ENCODE results near the gene LIPT1.
"Not testable (repeated sequence)": the region's sequence is repeated elsewhere in the genome, so short reads cannot be mapped to it uniquely, and the experiment has no call there.

The LIPT1 gene

DNA sequence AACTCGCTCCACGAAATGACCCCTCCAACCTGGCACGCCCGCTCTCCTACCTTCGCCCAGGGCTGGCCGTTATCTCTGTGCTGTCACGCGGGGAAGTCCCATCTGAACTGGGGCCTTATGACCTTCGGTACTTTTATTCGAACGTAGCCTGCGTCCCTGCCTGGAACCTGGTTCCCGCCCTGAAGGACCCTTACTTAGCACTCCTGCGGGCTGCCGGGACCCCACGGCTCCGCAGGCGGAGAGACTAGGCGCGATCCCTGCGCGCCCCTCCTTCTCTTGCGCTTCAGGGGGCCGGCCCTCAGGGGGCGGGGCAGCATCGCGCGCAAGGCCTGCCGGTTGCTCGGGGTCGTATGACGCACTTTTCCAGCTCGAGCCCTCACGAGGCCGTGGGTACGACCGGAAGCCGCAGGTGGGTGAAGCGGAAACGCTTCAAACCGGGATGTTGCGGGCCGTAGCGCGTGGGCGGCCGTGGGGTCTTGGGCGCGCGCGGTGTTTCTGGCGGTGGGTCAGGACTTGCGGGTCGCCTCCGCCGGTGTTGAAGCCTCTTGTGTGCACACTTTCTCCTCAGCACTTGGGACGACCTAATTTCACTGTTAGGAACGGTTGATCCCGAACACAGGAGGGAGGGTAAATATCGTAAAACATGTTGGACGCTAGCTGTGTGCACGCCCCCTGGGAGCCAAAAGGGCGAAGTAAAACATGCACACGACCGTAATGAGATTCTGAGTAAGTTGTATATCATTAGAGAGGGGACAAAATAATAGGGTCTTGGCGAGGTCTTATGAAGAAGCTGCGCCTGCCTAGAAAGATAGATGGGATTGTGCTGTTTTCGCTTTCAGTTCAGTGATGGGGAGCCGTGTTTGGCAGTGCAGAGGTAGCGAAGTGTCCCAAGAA is at the start of gene LIPT1, which contains the start of gene TSGA10:
Gene LIPT1, plus strand, starts transcription at position 325 of the 894 bp plus-strand sequence. CDS start 6,991 bp downstream, outside the sequence.
Gene TSGA10, minus strand, starts transcription at position 300 of the 894 bp plus-strand sequence. CDS start 45,503 bp downstream, outside the sequence.
- peak; percentile 90 for DNase-seq (ENCODE audit: extremely low spot score)
- CTCF ChIA-PET, result interaction anchor here (0.6 to 1.5 kb wide), 2 partner anchors 14 to 257 kb away, joined by 3 to 6 read pairs; no protein-coding TSS in a partner anchor
- TF ChIP-seq TARDBP (IDR thresholded peaks at IDR 0.05) (peak; percentile 78), HDGF (IDR thresholded peaks at IDR 0.05; ENCODE audit: borderline replicate concordance) (no peak), L3MBTL2 (conservative IDR thresholded peaks at IDR 0.05) (peak; percentile 84), ELF4 (IDR thresholded peaks at IDR 0.05) (peak; percentile 44)
- POLR2A ChIA-PET, result interaction anchor here (0.8 to 5.6 kb wide), 14 partner anchors 9 to 193 kb away, joined by 3 to 77 read pairs (median 4); partner anchors contain the start of genes C2orf15, EIF5B, MITD1 and MRPL30

DNA sequence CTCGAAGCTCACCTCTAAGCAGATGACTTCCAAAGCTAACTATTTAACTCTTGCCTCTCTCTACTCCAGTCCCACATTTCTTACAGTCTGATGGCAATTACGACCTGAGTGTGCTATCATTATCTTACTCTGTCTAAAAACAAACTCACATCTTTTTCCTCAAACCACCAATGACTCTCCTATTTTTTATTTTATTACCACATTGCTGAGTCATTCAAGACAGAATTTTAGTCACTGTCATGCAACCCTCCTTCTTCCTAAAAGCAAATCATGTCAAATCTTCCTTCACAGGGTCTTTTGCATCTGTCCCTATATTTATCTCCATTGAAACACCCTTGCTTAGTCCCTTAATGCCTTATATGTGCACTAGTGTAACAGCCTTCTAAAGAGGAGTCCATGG is 47.9 kb upstream of the LIPT1 start:
- no peak for TF ChIP-seq BHLHE40 (IDR thresholded peaks at IDR 0.05; ENCODE audit: borderline replicate concordance)
- no peak for TF ChIP-seq TARDBP (IDR thresholded peaks at IDR 0.05)
- no peak for TF ChIP-seq FOXK2 (IDR thresholded peaks at IDR 0.05)
- no peak for TF ChIP-seq ZNF384 (IDR thresholded peaks at IDR 0.05)
- no peak for TF ChIP-seq CTBP1 (IDR thresholded peaks at IDR 0.05; ENCODE audit: borderline replicate concordance)
- TF ChIP-seq NFRKB (IDR thresholded peaks at IDR 0.05), result no peak
- TF ChIP-seq SUZ12 (IDR thresholded peaks at IDR 0.05), result no peak
- no peak for TF ChIP-seq FOXM1 (IDR thresholded peaks at IDR 0.05; ENCODE audit: borderline replicate concordance)
- TF ChIP-seq SP1 (IDR thresholded peaks at IDR 0.05), result no peak
- no peak for DNase-seq (ENCODE audit: extremely low spot score)
- ChIA-PET POLR2A (no interaction called here), CTCF (no interaction called here)

DNA sequence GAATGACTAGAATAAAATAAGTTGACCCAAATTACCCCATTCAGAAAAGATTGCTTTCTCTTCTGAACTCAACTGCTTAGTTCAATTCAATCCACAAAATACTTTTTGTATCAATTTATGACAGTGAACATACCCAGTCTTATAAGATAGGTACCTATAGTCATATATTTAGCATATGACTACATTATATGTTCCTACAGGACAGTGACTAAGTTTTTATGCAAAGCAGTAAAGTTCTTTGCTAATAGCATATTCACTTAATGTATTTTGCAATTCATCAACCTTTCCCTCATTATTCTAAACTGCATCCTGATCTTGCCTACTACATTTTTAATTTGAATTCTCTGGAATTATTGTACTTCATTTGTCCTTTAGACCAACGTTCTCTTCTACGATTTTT is 43.5 kb upstream of the LIPT1 start:
- CTCF ChIA-PET, result no interaction called here
- no peak for DNase-seq (ENCODE audit: extremely low spot score)
- POLR2A ChIA-PET, result no interaction called here
- TF ChIP-seq FOXA1 (IDR thresholded peaks at IDR 0.05) (no peak), NFRKB (IDR thresholded peaks at IDR 0.05) (no peak), CTBP1 (IDR thresholded peaks at IDR 0.05; ENCODE audit: borderline replicate concordance) (no peak), SUZ12 (IDR thresholded peaks at IDR 0.05) (no peak), ELF4 (IDR thresholded peaks at IDR 0.05) (no peak), BHLHE40 (IDR thresholded peaks at IDR 0.05; ENCODE audit: borderline replicate concordance) (no peak), FOXM1 (IDR thresholded peaks at IDR 0.05; ENCODE audit: borderline replicate concordance) (no peak), L3MBTL2 (conservative IDR thresholded peaks at IDR 0.05) (no peak), SP1 (IDR thresholded peaks at IDR 0.05) (no peak), ZNF384 (IDR thresholded peaks at IDR 0.05) (no peak), HDGF (IDR thresholded peaks at IDR 0.05; ENCODE audit: borderline replicate concordance) (no peak), TARDBP (IDR thresholded peaks at IDR 0.05) (no peak), LEF1 (IDR thresholded peaks at IDR 0.05; ENCODE audit: borderline replicate concordance) (no peak)
- TF ChIP-seq, protein P1, sequence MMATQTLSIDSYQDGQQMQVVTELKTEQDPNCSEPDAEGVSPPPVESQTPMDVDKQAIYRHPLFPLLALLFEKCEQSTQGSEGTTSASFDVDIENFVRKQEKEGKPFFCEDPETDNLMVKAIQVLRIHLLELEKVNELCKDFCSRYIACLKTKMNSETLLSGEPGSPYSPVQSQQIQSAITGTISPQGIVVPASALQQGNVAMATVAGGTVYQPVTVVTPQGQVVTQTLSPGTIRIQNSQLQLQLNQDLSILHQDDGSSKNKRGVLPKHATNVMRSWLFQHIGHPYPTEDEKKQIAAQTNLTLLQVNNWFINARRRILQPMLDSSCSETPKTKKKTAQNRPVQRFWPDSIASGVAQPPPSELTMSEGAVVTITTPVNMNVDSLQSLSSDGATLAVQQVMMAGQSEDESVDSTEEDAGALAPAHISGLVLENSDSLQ (IDR thresholded peaks at IDR 0.05), result no peak

GRCh38 chr2:99111945-99112344 is 42.8 kb upstream of the LIPT1 start:
- ChIA-PET CTCF (interaction anchor here (0.6 kb wide), 1 partner anchor 56 kb away, joined by 5 read pairs; no protein-coding TSS in a partner anchor), POLR2A (no interaction called here)
- TF ChIP-seq BHLHE40 (IDR thresholded peaks at IDR 0.05; ENCODE audit: borderline replicate concordance), result no peak
- TF ChIP-seq FOXA1 (IDR thresholded peaks at IDR 0.05), result no peak
- TF ChIP-seq LEF1 (IDR thresholded peaks at IDR 0.05; ENCODE audit: borderline replicate concordance), result no peak
- no peak for TF ChIP-seq TARDBP (IDR thresholded peaks at IDR 0.05)
- TF ChIP-seq FOXK2 (IDR thresholded peaks at IDR 0.05), result no peak
- no peak for TF ChIP-seq FOXM1 (IDR thresholded peaks at IDR 0.05; ENCODE audit: borderline replicate concordance)
- no peak for TF ChIP-seq ELF4 (IDR thresholded peaks at IDR 0.05)
- TF ChIP-seq HDGF (IDR thresholded peaks at IDR 0.05; ENCODE audit: borderline replicate concordance), result no peak
- TF ChIP-seq, protein P1 (IDR thresholded peaks at IDR 0.05), result no peak
- TF ChIP-seq CTBP1 (IDR thresholded peaks at IDR 0.05; ENCODE audit: borderline replicate concordance), result no peak
- TF ChIP-seq SP1 (IDR thresholded peaks at IDR 0.05), result no peak
- TF ChIP-seq ZNF384 (IDR thresholded peaks at IDR 0.05), result no peak
- TF ChIP-seq NFRKB (IDR thresholded peaks at IDR 0.05), result no peak
- no peak for TF ChIP-seq ARNT (IDR thresholded peaks at IDR 0.05)
- no peak for DNase-seq (ENCODE audit: extremely low spot score)

GRCh38 chr2:99112617-99113016 is 42.1 kb upstream of the LIPT1 start:
- ChIA-PET POLR2A (no interaction called here), CTCF (no interaction called here)
- no peak for DNase-seq (ENCODE audit: extremely low spot score)
- TF ChIP-seq, protein P1 (IDR thresholded peaks at IDR 0.05), result no peak
- no peak for TF ChIP-seq BHLHE40 (IDR thresholded peaks at IDR 0.05; ENCODE audit: borderline replicate concordance)

GRCh38 chr2:99127981-99128380 is 26.8 kb upstream of the LIPT1 start:
- no peak for TF ChIP-seq LEF1 (IDR thresholded peaks at IDR 0.05; ENCODE audit: borderline replicate concordance)
- TF ChIP-seq HDGF (IDR thresholded peaks at IDR 0.05; ENCODE audit: borderline replicate concordance), result no peak
- TF ChIP-seq SUZ12 (IDR thresholded peaks at IDR 0.05), result no peak
- TF ChIP-seq L3MBTL2 (conservative IDR thresholded peaks at IDR 0.05), result no peak
- no peak for TF ChIP-seq FOXK2 (IDR thresholded peaks at IDR 0.05)
- CTCF ChIA-PET, result no interaction called here
- POLR2A ChIA-PET, result interaction anchor here (0.7 kb wide), 1 partner anchor 577 kb away, joined by 3 read pairs; no protein-coding TSS in a partner anchor
- DNase-seq (ENCODE audit: extremely low spot score), result no peak

- CTCF ChIA-PET; DNase-seq (ENCODE audit: extremely low spot score); POLR2A ChIA-PET: not testable (repeated sequence)
Measured at GRCh38 chr2:99135044-99135556, 19.7 kb upstream of the LIPT1 start.
